ENCODE results near the gene ZNF365. TPM values are rescaled to one million over a fixed set of nuclear protein-coding genes. Genes with fewer than 3 reads are reported as not detected.
A peak's percentile ranks its signal among the peaks of the same experiment; 100 is the strongest.
"Not testable (repeated sequence)": the region's sequence is repeated elsewhere in the genome, so short reads cannot be mapped to it uniquely, and the experiment has no call there.

The ZNF365 gene
- total and polyA plus RNA-seq, 7 experiments from 2014 or later, result 0.08 to 2.9 (median 0.28) TPM; not detected in 3

DNA sequence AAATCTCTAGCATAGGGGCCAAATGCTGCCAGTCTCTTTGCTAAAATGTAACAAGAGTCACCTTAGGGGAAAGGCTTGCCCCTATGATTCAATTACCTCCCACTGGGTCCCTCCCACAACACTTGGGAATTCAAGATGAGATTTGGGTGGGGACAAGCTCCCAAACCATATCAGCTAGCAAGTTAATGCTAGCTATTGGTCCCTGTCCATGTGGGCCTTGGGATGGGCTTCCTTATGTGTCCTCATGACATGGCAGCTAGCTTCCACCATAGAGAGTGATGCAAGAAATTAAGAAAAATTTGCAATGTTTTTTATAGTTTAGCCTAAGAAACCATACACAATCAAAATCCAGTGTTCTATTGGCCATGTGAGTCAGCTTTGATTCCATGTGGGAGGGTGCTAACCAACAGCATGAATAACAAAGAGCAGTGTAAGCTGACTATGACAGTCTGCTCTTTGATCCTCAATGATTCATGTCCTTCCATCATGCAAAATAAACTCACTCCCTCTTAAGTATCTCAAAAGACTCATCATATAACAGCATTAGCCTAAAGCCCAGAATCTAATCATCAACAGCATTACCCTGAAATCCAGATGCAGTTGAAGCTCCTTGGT, 21.7 kb upstream of the ZNF365 start:
- ATAC-seq (no peak), DNase-seq (no peak)
- Histone ChIP-seq H3K9me3 (ENCODE audit: control insufficient read depth in 2 of 3, low read length in 3 of 3) (peaks cover 0 to 8% (median 0%) of the 10 kb centered on the region in 3 experiments), H3K27me3 (ENCODE audit: control insufficient read depth in 2 of 2, insufficient read depth in 2 of 2, low read length in 2 of 2) (no peaks in the 10 kb centered on the region), H3K27ac (ENCODE audit: low read depth, low read length) (no peak overlapping the region), H3K4me1 (ENCODE audit: control insufficient read depth in 2 of 2, insufficient read depth in 2 of 2, low read length in 2 of 2) (no peaks in the 10 kb centered on the region), H3K36me3 (ENCODE audit: control insufficient read depth in 2 of 3, insufficient read depth in 3 of 3, low read length in 3 of 3) (no peaks in the 10 kb centered on the region), H3K4me3 (ENCODE audit: low read length) (no peak overlapping the region)
- Mint-ChIP-seq H3K36me3 (peaks cover 0 to 21% (median 5%) of the 10 kb centered on the region in 5 donors), H3K27me3 (peaks cover 0 to 20% (median 9%) of the 10 kb centered on the region in 5 donors), H3K27ac (no peak overlapping the region), H3K4me1 (no peaks in the 10 kb centered on the region), H3K9me3 (peaks cover 7 to 49% (median 25%) of the 10 kb centered on the region in 11 donors), H3K4me3 (no peak overlapping the region)
- ChIA-PET POLR2A (no interaction called here), CTCF (no interaction called here)
- intact Hi-C loops (cut with micrococcal nuclease), result no loop called here

DNA sequence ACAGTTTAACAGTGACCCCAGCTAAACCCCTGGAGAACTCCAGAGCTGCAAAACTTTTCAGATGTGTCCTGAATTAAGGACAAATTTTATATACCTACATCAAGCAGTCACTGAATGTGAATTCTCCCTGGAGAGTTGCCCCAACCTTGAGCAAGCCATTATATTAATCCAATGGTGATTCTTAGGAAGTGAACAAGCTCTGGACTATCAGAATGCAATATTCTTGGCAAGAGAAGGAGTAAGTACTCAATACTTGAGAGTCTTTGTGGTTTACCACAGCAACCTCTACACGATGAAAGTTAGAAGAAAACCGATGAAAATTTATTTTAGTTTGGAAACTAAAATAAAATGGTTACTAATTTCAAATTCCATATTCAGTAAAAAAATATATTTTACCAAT, 19.3 kb upstream of the ZNF365 start:
- no peaks in the 10 kb centered on the region for H3K4me1 Mint-ChIP-seq
- DNase-seq, result no peak
- Histone ChIP-seq H3K9me3 (ENCODE audit: control insufficient read depth in 2 of 3, low read length in 3 of 3) (no peaks in the 10 kb centered on the region), H3K36me3 (ENCODE audit: control insufficient read depth in 2 of 3, insufficient read depth in 3 of 3, low read length in 3 of 3) (no peaks in the 10 kb centered on the region), H3K27me3 (ENCODE audit: control insufficient read depth in 2 of 2, insufficient read depth in 2 of 2, low read length in 2 of 2) (no peaks in the 10 kb centered on the region), H3K27ac (ENCODE audit: low read depth, low read length) (no peak overlapping the region), H3K4me1 (ENCODE audit: control insufficient read depth in 2 of 2, insufficient read depth in 2 of 2, low read length in 2 of 2) (no peaks in the 10 kb centered on the region), H3K4me3 (ENCODE audit: low read length) (no peak overlapping the region)
- ChIA-PET POLR2A (no interaction called here), CTCF (no interaction called here)
- peaks cover 0 to 10% (median 2%) of the 10 kb centered on the region in 5 donors for H3K36me3 Mint-ChIP-seq
- no peak overlapping the region for H3K27ac Mint-ChIP-seq
- intact Hi-C loops (cut with micrococcal nuclease), result no loop called here
- peaks cover 0 to 30% (median 15%) of the 10 kb centered on the region in 11 donors for H3K9me3 Mint-ChIP-seq
- no peak for ATAC-seq
- peaks cover 0 to 7% (median 0%) of the 10 kb centered on the region in 5 donors for H3K27me3 Mint-ChIP-seq
- no peak overlapping the region for H3K4me3 Mint-ChIP-seq

DNA sequence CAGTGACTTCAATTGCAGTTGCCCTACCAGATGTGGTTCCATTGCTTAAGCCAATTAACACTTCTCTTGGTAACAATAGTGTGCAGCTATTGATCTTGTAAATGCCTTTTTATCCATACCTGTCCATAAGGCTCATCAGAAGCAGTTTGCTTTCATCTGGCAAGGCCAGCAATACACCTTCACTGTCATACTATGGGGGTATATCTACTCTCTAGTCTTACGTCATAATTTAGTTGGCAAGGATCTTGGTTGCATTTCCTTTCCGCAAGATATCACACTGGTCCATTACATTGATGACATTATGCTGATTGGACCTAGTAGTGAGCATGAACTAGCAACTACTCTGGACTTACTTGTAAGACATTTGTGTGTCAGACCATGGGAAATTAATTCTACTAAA, 17.7 kb upstream of the ZNF365 start:
- Histone ChIP-seq H3K27me3 (ENCODE audit: control insufficient read depth in 2 of 2, insufficient read depth in 2 of 2, low read length in 2 of 2) (no peaks in the 10 kb centered on the region), H3K36me3 (ENCODE audit: control insufficient read depth in 2 of 3, insufficient read depth in 3 of 3, low read length in 3 of 3) (no peaks in the 10 kb centered on the region), H3K4me3 (ENCODE audit: low read length) (no peak overlapping the region), H3K4me1 (ENCODE audit: control insufficient read depth in 2 of 2, insufficient read depth in 2 of 2, low read length in 2 of 2) (no peaks in the 10 kb centered on the region), H3K27ac (ENCODE audit: low read depth, low read length) (no peak overlapping the region), H3K9me3 (ENCODE audit: control insufficient read depth in 2 of 3, low read length in 3 of 3) (no peaks in the 10 kb centered on the region)
- Mint-ChIP-seq H3K4me1 (no peaks in the 10 kb centered on the region), H3K9me3 (peaks cover 0 to 18% (median 4%) of the 10 kb centered on the region in 11 donors), H3K4me3 (no peak overlapping the region), H3K36me3 (no peaks in the 10 kb centered on the region), H3K27ac (no peak overlapping the region), H3K27me3 (peaks cover 0 to 4% (median 0%) of the 10 kb centered on the region in 5 donors)
- ChIA-PET CTCF (no interaction called here), POLR2A (no interaction called here)
- no peak for DNase-seq
- intact Hi-C loops (cut with micrococcal nuclease), result no loop called here
- ATAC-seq, result no peak

DNA sequence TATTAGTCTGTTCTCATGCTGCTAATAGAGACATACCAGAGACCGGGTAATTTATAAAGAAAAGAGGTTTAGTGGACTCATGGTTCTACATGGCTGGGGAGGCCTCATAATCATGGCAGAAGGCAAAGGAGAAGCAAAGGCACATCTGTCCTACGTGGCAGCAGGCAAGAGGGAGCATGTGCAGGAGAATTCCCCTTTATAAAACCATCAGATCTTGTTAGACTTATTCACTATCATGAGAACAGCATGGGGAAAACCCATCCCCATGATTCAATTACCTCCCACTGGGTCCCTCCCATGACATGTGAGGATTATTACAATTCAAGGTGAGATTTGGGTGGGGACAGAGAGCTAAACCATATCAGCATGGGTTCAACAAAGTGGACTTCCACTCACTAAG, 16.0 kb upstream of the ZNF365 start:
- H3K4me3 Mint-ChIP-seq; H3K27me3 Mint-ChIP-seq; H3K4me1 Mint-ChIP-seq; H3K27ac ChIP-seq (ENCODE audit: low read depth, low read length); H3K4me3 ChIP-seq (ENCODE audit: low read length); H3K36me3 Mint-ChIP-seq; H3K36me3 ChIP-seq (ENCODE audit: control insufficient read depth in 2 of 3, insufficient read depth in 3 of 3, low read length in 3 of 3); DNase-seq; POLR2A ChIA-PET; H3K27ac Mint-ChIP-seq; intact Hi-C loops (cut with micrococcal nuclease); H3K9me3 ChIP-seq (ENCODE audit: control insufficient read depth in 2 of 3, low read length in 3 of 3); H3K27me3 ChIP-seq (ENCODE audit: control insufficient read depth in 2 of 2, insufficient read depth in 2 of 2, low read length in 2 of 2); ATAC-seq; H3K4me1 ChIP-seq (ENCODE audit: control insufficient read depth in 2 of 2, insufficient read depth in 2 of 2, low read length in 2 of 2): not testable (repeated sequence)
- peaks cover 0 to 17% (median 0%) of the 10 kb centered on the region in 11 donors for H3K9me3 Mint-ChIP-seq
- CTCF ChIA-PET, result interaction anchor here (0.5 kb wide), 1 partner anchor 37 kb away, joined by 3 read pairs; no protein-coding TSS in a partner anchor

DNA sequence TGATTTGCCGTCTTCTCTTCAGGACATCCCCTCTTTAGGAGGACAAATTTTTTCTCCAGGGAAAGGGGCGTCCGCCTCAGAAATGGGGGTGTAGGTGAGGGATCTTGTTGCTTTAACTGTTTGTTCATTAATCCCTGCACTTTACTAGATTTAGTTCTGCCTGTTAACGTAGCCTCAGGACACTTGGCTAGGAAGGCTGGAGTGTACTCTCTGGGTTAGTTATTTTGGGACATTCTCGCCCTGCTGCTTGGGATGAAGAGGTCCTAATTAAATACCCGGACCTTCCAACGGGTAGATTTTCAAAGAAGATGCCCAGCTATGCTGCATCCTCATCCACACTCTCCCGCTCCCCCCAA, 552 bp upstream of the ZNF365 start:
- no peaks in the 10 kb centered on the region for H3K27me3 ChIP-seq (ENCODE audit: control insufficient read depth in 2 of 2, insufficient read depth in 2 of 2, low read length in 2 of 2)
- H3K9me3 ChIP-seq (ENCODE audit: control insufficient read depth in 2 of 3, low read length in 3 of 3), result no peaks in the 10 kb centered on the region
- H3K4me3 ChIP-seq (ENCODE audit: low read length), result peak overlapping the region; percentile 54
- intact Hi-C loops (cut with micrococcal nuclease), result loop anchor here (5.0 to 10.0 kb wide), 2 partner anchors 109 to 111 kb away; partner anchors contain the start of gene RTKN2 (in 1 of the 2)
- Mint-ChIP-seq H3K4me3 (peak overlapping the region in 9 of 10 donors; percentile 65 to 84 (median 77)), H3K27ac (no peak overlapping the region), H3K4me1 (peaks cover 0 to 9% (median 7%) of the 10 kb centered on the region in 7 donors), H3K36me3 (no peaks in the 10 kb centered on the region), H3K27me3 (peaks cover 15 to 48% (median 31%) of the 10 kb centered on the region in 5 donors), H3K9me3 (no peaks in the 10 kb centered on the region)
- ATAC-seq (no peak), DNase-seq (no peak)
- CTCF ChIA-PET, result no interaction called here
- no peak overlapping the region for H3K27ac ChIP-seq (ENCODE audit: low read depth, low read length)
- POLR2A ChIA-PET, result no interaction called here
- no peaks in the 10 kb centered on the region for H3K36me3 ChIP-seq (ENCODE audit: control insufficient read depth in 2 of 3, insufficient read depth in 3 of 3, low read length in 3 of 3)
- H3K4me1 ChIP-seq (ENCODE audit: control insufficient read depth in 2 of 2, insufficient read depth in 2 of 2, low read length in 2 of 2), result peaks cover 3 to 18% of the 10 kb centered on the region in 2 donors

DNA sequence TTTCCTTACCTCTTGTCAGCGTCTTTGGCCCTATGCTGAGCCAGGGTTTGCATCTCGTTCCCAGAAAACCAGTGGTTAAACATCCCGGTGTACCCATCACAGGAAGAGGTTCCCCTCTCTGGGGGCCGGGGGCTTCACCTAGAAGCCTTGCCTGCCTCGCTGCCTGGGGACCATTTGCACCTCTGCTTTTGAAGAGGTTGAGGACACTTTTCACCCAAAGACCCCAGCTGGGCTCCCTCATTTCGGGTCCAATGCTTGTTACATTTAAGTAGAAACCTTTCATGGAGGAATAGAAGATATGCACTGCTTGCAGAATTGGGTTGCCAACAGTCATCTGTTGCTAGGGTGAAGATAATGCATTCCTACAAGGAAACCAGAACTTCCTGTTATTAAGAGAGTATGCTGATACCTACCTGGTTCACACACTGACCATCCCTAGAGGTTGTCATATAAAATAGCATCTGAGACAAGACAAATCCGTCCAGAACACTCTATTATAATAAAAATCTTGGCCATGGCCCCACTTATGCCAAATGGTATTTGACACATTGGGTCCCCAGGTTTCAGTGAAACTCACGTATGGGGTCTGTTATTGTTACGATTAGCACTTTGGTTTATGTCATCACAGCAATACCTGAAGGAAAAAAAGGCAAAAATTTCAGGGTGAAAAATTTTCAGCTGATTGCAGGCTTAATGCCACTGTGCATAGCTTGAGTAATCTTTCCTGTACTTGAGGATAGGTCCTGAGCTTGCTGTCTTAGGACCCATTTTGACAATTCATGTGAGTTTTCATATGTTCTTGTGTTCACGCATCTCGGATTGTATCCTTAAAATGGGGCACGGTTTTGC, 917 bp downstream of the ZNF365 start:
- ATAC-seq, result no peak
- DNase-seq, result no peak
- H3K36me3 ChIP-seq (ENCODE audit: control insufficient read depth in 2 of 3, insufficient read depth in 3 of 3, low read length in 3 of 3), result no peaks in the 10 kb centered on the region
- peak overlapping the region; percentile 54 for H3K4me3 ChIP-seq (ENCODE audit: low read length)
- POLR2A ChIA-PET, result no interaction called here
- CTCF ChIA-PET, result interaction anchor here (0.6 kb wide), 1 partner anchor 654 kb away, joined by 3 read pairs; no protein-coding TSS in a partner anchor
- peak overlapping the region in 1 of 9 donors; percentile 65 for H3K27ac Mint-ChIP-seq
- peaks cover 3 to 18% of the 10 kb centered on the region in 2 donors for H3K4me1 ChIP-seq (ENCODE audit: control insufficient read depth in 2 of 2, insufficient read depth in 2 of 2, low read length in 2 of 2)
- peaks cover 15 to 50% (median 31%) of the 10 kb centered on the region in 5 donors for H3K27me3 Mint-ChIP-seq
- peak overlapping the region; percentile 60 to 85 (median 78) for H3K4me3 Mint-ChIP-seq
- H3K4me1 Mint-ChIP-seq, result peaks cover 0 to 9% (median 7%) of the 10 kb centered on the region in 7 donors
- H3K27ac ChIP-seq (ENCODE audit: low read depth, low read length), result no peak overlapping the region
- H3K36me3 Mint-ChIP-seq, result no peaks in the 10 kb centered on the region
- intact Hi-C loops (cut with micrococcal nuclease), result loop anchor here (5.0 to 10.0 kb wide), 2 partner anchors 110 to 113 kb away; partner anchors contain the start of gene RTKN2 (in 1 of the 2)
- H3K27me3 ChIP-seq (ENCODE audit: control insufficient read depth in 2 of 2, insufficient read depth in 2 of 2, low read length in 2 of 2), result no peaks in the 10 kb centered on the region
- H3K9me3 ChIP-seq (ENCODE audit: control insufficient read depth in 2 of 3, low read length in 3 of 3), result no peaks in the 10 kb centered on the region
- H3K9me3 Mint-ChIP-seq, result peaks cover 0 to 2% (median 0%) of the 10 kb centered on the region in 11 donors

Measured in naive thymus-derived CD4-positive, alpha-beta T cell (primary cell).